Fibroblast of pulmonary artery (primary cell): ENCODE results near the gene TMEM114.

Experiments used
- DNase-seq: peaks from one replicate; pipeline ENCODE4 v3.0.0-alpha.2; 2010; ENCODE audit warnings: low read depth
- H3K4me3 ChIP-seq: replicated peaks from 2 replicates; pipeline ENCODE4 v1.5.1; 2011; ENCODE audit warnings: low read depth, mild to moderate bottlenecking, control low read depth, low read length, moderate library complexity
- CTCF ChIP-seq: IDR thresholded peaks from 2 replicates; pipeline ENCODE4 v1.5.1; 2011; ENCODE audit warnings: mild to moderate bottlenecking, control low read depth, low read length, inconsistent platforms; ENCODE audit errors: missing control alignments

TMEM114 gene

GRCh38 chr16:8589900-8590688, at the start of gene TMEM114:
TSS of gene TMEM114 (minus strand) at chr16:8590511. CDS start at chr16:8589838, 673 bp downstream.
- no peak within 1 kb of the TSS for H3K4me3 ChIP-seq
- no peak for TF ChIP-seq CTCF
- no peak for DNase-seq

GRCh38 chr16:8639694-8640093, 49.4 kb upstream of the TMEM114 start:
- no peak for TF ChIP-seq CTCF

GRCh38 chr16:8634991-8635736, 44.9 kb upstream of the TMEM114 start:
- H3K4me3 ChIP-seq: no peak overlapping the region
- DNase-seq: peak; percentile 57
- TF ChIP-seq CTCF: peak; percentile 92

More at GRCh38 chr16:8639694-8640093, 49.4 kb upstream of the TMEM114 start:
- no peak for DNase-seq
- no peak overlapping the region for H3K4me3 ChIP-seq

- no peak overlapping the region for H3K4me3 ChIP-seq
- no peak for DNase-seq
- no peak for TF ChIP-seq CTCF
Observed at GRCh38 chr16:8632675-8633182, 42.4 kb upstream of the TMEM114 start.

- no peak for TF ChIP-seq CTCF
- no peak for DNase-seq
- H3K4me3 ChIP-seq: no peak overlapping the region
Observed at GRCh38 chr16:8631818-8632465, 41.6 kb upstream of the TMEM114 start.

GRCh38 chr16:8631373-8631772, 41.1 kb upstream of the TMEM114 start:
- no peak overlapping the region for H3K4me3 ChIP-seq
- no peak for TF ChIP-seq CTCF
- no peak for DNase-seq
